T-helper 2 cell treated with Interferon-gamma antibody and Interleukin-4, amounts not matched to agents 100 ng/mL and 5 ng/mL, for 36 hours (primary cell): ENCODE results near the gene ELAVL2. TPM values are rescaled to one million over a fixed set of nuclear protein-coding genes. Genes with fewer than 3 reads are reported as not detected.
"Not testable (repeated sequence)": the region's sequence is repeated elsewhere in the genome, so short reads cannot be mapped to it uniquely, and the experiment has no call there.

Experiments
- intact Hi-C: fragments of 100-400 bp; cut with micrococcal nuclease; formaldehyde crosslinking; loops from one replicate; pipeline ENCODE4 v1.15.1; 2023
- total RNA-seq: library from RNA; stranded (reverse); gene quantifications from 2 replicates; pipeline ENCODE4 v1.2.3, GENCODE V29; 2022

The ELAVL2 gene
- total RNA-seq, 1 donor from 2014 or later: not detected

- intact Hi-C loops: no loop called here
These were observed 97.3 kb downstream of the ELAVL2 start for GRCh38 chr9:23728736-23729135.

GRCh38 chr9:23725279-23725946 is 100.6 kb downstream of the ELAVL2 start:
- intact Hi-C loops: no loop called here

- intact Hi-C loops: no loop called here
These were observed 102.4 kb downstream of the ELAVL2 start for GRCh38 chr9:23723672-23724071.

DNA sequence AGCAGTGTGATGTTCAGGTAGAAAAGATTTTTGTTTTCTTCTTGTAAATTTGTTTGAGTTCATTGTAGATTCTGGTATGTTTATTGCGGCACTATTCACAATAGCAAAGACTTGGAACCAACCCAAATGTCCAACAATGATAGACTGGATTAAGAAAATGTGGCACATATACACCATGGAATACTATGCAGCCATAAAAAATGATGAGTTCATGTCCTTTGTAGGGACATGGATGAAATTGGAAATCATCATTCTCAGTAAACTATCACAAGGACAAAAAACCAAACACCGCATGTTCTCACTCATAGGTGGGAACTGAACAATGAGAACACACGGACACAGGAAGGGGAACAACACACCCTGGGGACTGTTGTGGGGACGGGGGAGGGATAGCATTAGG is 103.0 kb downstream of the ELAVL2 start:
- intact Hi-C loops: not testable (repeated sequence)

DNA sequence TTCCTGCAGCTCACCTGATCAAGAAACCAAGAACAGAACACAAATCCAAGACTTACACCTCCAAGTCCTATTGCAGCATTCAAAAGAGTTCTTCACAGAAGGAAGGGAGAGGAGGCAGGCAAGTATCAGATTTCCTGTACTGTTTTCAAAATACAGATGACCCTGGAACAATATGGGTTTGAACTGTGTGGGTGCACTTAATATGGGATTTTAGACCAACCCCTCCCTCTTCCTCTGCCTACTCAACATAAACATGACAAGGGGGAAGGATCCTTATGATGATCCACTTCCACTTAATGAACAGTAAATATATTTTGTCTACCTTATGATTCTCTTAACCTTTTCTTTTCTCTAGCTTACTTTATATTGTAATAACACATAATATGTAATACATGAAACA is 104.6 kb downstream of the ELAVL2 start:
- intact Hi-C loops: no loop called here

DNA sequence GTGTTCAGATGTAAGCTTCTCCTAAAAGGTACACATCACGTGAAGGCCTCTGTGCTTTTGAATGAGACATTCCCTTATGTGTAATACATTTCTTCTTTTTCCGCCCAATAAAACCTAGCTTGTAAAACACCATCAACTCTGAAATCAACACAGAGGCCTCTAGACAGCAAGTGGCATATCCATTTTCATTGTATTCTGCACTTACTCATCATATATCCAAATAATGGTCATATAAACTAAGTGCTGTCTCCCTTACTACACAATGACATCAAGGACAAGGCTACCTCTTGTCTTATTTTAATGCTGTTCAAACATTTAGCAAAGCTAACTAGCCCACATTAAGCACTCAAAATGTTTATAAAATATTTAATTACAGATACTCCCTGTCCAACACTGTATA is 108.5 kb downstream of the ELAVL2 start:
- intact Hi-C loops: no loop called here

DNA sequence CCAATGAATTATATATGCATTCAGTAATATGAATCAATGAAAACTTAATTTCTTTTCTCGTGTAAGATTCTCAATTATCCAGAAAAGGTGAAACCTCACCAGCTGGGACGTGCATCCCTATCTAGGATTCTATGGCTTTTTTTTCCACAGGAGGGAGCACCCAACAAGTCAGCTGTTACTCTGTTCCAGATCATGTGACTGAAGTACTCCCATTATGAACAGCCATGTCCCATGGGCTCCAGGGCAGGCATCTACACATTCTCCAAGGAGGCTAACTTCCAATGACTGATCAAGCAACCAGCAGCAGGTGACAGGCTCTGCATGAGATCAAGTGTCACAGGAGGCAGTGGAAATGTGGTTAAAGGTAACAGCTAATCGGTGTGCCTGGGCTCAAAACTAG is 118.8 kb downstream of the ELAVL2 start:
- intact Hi-C loops: no loop called here

DNA sequence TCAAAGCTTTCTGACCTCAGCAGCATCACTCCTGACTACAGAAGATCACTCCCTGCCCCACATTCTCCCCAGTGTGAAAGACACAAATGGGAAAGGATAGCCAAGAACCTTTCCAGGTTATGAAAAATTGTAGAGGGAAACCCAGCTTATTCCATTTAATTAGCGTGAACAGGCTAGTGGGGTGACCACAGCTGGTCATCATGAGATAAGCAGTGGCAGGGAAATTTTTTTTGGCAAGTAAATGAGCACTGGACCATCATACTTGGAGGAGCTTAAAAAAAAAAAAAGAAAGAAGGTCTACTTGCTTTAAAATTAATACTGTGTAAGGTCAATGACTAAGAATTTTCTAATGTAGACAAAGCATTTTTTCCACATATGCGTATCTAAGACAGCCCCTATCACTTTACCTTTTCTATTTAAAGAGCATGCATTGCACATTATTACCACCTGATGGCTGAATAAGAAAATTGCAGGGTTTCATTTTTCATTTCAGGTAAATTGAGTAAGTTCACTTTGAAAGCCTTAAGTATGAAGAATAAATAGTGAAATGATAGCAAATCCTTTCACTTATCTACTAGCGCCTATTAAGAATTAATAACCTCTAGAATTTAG is 123.6 kb downstream of the ELAVL2 start:
- intact Hi-C loops: no loop called here

DNA sequence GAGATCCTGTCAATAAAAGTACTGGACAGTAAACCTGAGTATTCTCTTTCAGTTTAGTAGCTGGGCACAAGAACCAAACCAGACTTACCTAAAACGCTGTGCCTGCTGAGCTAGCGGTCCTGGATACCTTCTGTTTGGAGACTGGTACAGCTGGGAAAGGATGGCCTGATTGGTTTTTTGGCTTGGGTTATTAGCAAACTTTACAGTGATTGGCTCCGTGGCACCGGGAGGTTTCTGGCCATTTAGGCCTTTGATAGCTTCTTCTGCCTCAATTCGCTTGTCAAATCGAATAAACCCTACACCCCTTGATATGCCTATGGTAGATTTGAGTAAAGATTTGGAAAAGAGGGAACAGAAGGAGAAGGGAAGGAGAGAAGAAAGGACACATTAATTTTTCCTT is 124.7 kb downstream of the ELAVL2 start:
- intact Hi-C loops: no loop called here

GRCh38 chr9:23700359-23700758 is 125.7 kb downstream of the ELAVL2 start:
- intact Hi-C loops: no loop called here

DNA sequence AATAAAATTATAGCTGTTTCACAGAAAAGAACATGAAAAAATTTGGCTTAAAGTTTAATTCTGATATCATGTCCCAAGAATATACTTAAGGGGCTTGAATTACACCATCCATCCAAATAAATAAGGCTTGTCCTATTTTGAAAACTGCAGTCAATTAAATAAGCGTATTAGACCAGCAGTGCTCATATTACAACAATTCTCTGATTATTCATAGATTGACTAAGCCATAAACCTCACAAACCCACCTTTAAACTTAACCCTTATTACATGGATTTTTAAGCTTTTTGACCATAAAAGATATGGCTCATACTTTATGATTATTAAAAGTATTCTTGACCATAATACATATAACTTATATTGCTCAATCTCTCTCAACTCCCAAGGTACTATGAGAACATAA is 127.9 kb downstream of the ELAVL2 start:
- intact Hi-C loops: no loop called here

- intact Hi-C loops: no loop called here
These were observed 130.5 kb downstream of the ELAVL2 start for GRCh38 chr9:23695572-23695971.

DNA sequence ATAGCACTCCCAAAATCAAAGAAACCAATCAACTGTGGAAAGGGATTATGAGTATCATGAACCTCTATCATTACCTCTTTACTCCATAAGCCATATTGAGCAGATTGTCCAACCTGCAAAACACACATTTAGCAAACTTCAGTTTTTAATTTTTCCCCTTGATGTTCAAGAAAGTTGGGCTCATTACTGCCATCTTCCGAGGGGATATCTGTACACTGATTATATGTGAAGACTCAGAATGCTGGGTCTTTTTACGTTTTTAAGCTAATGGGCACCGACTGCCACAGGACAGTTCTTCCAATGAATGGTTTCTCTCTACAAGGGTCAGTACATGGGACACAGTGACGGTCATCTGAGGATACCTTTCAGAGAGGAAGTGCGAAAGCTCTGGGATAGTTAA is 132.7 kb downstream of the ELAVL2 start:
- intact Hi-C loops: no loop called here

- intact Hi-C loops: no loop called here
These were observed 139.1 kb downstream of the ELAVL2 start for GRCh38 chr9:23686896-23687295.

DNA sequence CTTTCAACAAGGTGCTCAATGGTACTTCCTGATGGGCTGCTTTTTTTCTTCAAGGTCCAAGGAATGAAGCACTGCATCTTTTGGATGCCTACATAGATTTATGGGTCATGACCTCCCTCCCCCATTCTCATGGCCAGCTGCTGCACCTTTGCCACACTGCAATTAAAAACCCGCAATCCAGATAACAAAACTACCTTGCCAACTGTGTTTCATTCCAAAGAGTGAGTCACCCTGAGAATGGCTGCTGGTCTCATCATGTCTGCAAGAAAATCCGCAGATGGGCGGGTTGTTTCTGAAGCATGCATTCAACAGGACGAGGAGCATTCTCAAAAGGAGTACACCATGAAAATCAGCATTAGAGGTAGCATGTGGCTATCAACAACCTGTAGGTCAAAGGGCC is 139.8 kb downstream of the ELAVL2 start:
- intact Hi-C loops: no loop called here

DNA sequence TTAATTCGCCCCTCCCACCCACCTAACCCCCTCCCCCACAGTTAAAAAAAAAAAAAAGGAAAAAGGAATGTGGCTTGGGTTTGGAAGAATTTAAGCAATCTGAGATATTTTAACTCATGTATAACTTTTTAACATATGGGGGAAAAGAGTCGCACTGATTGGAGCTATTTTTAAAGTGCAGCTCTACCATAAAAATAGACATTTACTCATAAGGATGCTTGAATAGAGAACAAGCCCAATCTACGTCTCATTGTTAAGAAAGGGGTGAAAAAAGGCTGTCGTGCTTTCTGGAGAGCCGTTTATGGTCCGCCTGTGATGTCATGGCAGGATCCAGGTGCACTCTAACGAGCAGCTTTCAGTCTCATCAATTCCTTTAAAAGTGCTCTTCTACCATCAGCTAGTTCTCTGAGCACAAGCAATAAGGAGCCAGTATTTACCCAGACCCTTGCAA is 142.4 kb downstream of the ELAVL2 start:
- intact Hi-C loops: no loop called here

- intact Hi-C loops: no loop called here
These were observed 143.1 kb downstream of the ELAVL2 start for GRCh38 chr9:23682891-23683431.

DNA sequence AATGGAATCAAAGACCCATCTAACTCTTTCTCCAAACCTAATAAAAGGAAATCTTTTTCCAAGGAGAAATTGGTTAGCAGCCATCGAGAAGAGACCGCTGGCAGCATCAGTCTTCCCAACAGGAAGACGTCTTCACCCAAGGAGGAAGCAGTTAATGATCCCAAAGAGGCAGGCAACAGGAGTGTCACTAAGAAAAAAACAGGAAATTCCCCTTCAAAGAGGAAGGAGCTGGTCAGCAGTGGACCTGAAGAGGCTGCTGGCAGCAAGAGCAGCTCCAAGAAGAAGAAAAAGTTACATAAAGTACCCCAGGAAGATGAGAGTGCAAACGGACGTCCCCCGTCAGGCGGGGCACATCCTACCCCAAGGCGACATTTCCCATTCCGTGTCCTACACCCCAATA is 143.7 kb downstream of the ELAVL2 start:
- intact Hi-C loops: no loop called here

DNA sequence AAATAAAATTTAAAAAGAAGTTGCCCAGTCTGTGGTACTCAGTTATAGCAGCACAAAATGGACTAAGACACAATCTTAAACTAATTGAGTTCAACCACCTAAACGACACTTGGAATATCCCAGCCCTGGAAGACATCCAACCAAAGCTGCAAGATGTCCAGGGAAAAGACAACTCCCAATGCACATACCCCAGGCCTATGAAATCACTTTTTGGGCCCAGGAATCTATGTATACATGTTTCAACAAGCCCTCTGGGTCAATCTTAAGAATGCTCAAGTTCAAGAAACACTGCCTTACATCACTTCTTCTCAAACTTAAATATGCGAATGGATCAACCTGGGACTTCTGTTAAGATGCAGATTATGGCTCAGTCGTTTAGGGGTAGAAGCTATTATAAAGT is 148.6 kb downstream of the ELAVL2 start:
- intact Hi-C loops: no loop called here

- intact Hi-C loops: no loop called here
These were observed 151.9 kb downstream of the ELAVL2 start for GRCh38 chr9:23674016-23674585.

DNA sequence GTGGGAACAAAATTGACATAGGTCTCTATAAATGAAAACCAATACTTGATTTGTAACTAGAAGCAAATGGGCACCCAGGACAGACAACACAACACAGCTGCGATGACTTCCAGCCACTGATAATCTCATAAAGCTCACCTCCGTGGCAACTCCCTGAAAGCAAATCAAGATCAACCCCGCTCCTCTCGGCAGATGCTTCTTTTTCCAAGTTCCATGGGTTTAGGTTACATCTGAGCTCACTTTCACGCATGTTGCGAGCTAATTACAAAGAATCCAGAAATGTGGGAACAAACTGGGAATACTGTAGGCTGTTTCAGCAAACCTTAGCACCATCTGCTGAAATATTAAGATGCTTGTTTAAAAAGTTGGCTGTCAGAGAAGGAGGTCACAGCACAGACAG is 153.9 kb downstream of the ELAVL2 start:
- intact Hi-C loops: no loop called here

DNA sequence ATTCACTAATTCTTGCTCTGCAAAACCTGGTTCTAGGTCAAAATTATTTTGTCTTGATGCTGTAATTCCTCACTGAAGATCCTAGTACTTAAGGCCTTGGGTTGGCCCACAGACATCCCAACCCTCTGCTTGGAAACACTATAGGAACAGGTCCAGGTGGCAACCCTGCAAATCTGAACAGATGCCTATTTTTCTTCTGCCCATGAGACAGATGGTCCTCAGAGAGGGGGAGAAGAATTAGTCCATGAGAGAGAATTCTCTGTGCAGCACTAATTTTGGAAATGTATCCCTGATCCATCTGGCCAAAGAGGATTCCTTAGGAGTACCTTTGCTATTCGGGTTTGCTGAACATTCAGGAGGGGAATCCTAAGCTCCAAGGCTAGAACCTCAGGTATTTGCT is 156.3 kb downstream of the ELAVL2 start:
- intact Hi-C loops: no loop called here

DNA sequence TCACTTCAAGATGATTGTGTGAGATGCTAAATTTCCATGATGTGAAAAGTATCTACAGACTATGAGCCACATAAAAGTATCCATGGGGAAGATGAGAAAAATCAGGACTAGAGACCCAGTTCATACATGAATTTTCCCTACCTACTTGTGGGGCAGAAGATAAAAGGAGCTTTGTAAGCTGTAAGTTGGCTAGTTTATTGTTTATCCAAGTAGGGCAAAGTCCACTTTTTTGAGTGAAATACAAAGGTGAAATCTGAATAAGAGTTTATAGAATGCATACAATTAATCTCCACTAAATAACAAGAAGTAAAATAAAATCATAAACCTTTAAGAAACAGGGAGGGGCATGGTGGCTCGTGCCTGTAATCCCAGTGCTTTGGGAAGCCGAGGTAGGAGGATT is 160.4 kb downstream of the ELAVL2 start:
- intact Hi-C loops: no loop called here
